IMR-90 (cell line): ENCODE results near the gene TALDO1. TPM values are rescaled to one million over a fixed set of nuclear protein-coding genes. Genes with fewer than 3 reads are reported as not detected.

Source experiments
- ATAC-seq: fragments of 200-7000 bp; cut with Tn5 transposase; 2 replicates; pipeline ENCODE4 v1.9.1; 2020; ENCODE audit warnings: low read depth, mild to moderate bottlenecking, moderate library complexity
- BruUV-seq: library from RNA; stranded (reverse); fragments of 400-500 nt; replicated peaks from 2 replicates; lab custom pipeline; 2021; lab: Mats Ljungman, UMichigan
- CTCF ChIA-PET: fragments of 300-600 bp; formaldehyde crosslinking; extraction: SDS; loops from one replicate; lab custom pipeline; 2021; ENCODE audit warnings: antibody characterized with exemption; lab: Yijun Ruan, JAX
- POLR2A ChIA-PET: fragments of 300-600 bp; sonication (Branson Sonifier 250); formaldehyde crosslinking; loops from one replicate; lab custom pipeline; 2022; ENCODE audit warnings: antibody characterized with exemption; ENCODE audit not compliant: unreplicated experiment; lab: Charles Lee
- DNase-seq: peaks from one replicate; pipeline ENCODE4 v3.0.0; 2013
- H2AFZ ChIP-seq: replicated peaks from 2 replicates; pipeline ENCODE3; 2013; ENCODE audit warnings: low read length, mild to moderate bottlenecking; ENCODE audit not compliant: poor library complexity
- H2AK5ac ChIP-seq: 2 replicates; pipeline ENCODE4 v1.6.1; 2013; ENCODE audit warnings: low read depth, low read length, inconsistent platforms
- H2AK9ac ChIP-seq: replicated peaks from 2 replicates; pipeline ENCODE3; 2013; ENCODE audit warnings: mild to moderate bottlenecking, low read depth, low read length, moderate library complexity; ENCODE audit not compliant: poor library complexity
- H2BK120ac ChIP-seq: 2 replicates; pipeline ENCODE4 v1.6.1; 2013; ENCODE audit warnings: low read depth, low read length, inconsistent platforms
- H2BK15ac ChIP-seq: 3 replicates; pipeline ENCODE4 v1.6.1; 2013; ENCODE audit warnings: low read depth, low read length, inconsistent platforms
- H2BK20ac ChIP-seq: 2 replicates; pipeline ENCODE4 v1.6.1; 2013; ENCODE audit warnings: low read depth, mild to moderate bottlenecking, inconsistent platforms, low read length, moderate library complexity
- H2BK5ac ChIP-seq: 2 replicates; pipeline ENCODE4 v1.6.1; 2013; ENCODE audit warnings: mild to moderate bottlenecking, low read depth, low read length, inconsistent platforms; ENCODE audit not compliant: poor library complexity, severe bottlenecking
- H3K14ac ChIP-seq: replicated peaks from 2 replicates; pipeline ENCODE4 v1.6.1; 2013; ENCODE audit warnings: low read depth, low read length, inconsistent platforms
- H3K18ac ChIP-seq: 2 replicates; pipeline ENCODE4 v1.6.1; 2013; ENCODE audit warnings: low read depth, low read length, control low read depth
- H3K23ac ChIP-seq: 2 replicates; pipeline ENCODE4 v1.6.1; 2013; ENCODE audit warnings: low read depth, low read length, inconsistent platforms
- H3K27ac ChIP-seq: 2 replicates; pipeline ENCODE4 v1.5.1; 2013; ENCODE audit warnings: mild to moderate bottlenecking, control low read depth, low read length; ENCODE audit not compliant: insufficient read depth
- H3K27me3 ChIP-seq: 2 replicates; pipeline ENCODE4 v1.6.1; 2013; ENCODE audit warnings: low read length; ENCODE audit not compliant: control insufficient read depth, insufficient read depth
- H3K36me3 ChIP-seq: 2 replicates; pipeline ENCODE4 v1.6.1; 2013; ENCODE audit warnings: low read length, mixed read lengths; ENCODE audit not compliant: control insufficient read depth, insufficient read depth
- H3K4ac ChIP-seq: 2 replicates; pipeline ENCODE4 v1.6.1; 2013; ENCODE audit warnings: low read depth, low read length, inconsistent platforms
- H3K4me1 ChIP-seq: 2 replicates; pipeline ENCODE4 v1.6.1; 2013; ENCODE audit warnings: low read length, mixed read lengths; ENCODE audit not compliant: control insufficient read depth, insufficient read depth
- H3K4me2 ChIP-seq: 2 replicates; pipeline ENCODE4 v1.6.1; 2013; ENCODE audit warnings: low read depth, mild to moderate bottlenecking, control low read depth, low read length, moderate library complexity
- H3K4me3 ChIP-seq: 2 replicates; pipeline ENCODE4 v1.5.1; 2013; ENCODE audit warnings: low read depth, mild to moderate bottlenecking, control low read depth, low read length, moderate library complexity; ENCODE audit not compliant: insufficient read depth
- H3K56ac ChIP-seq: 2 replicates; pipeline ENCODE4 v1.6.1; 2013; ENCODE audit warnings: low read length, inconsistent platforms; ENCODE audit not compliant: insufficient read depth; ENCODE audit errors: extremely low read depth
- H3K79me1 ChIP-seq, 2 experiments: 2 replicates each; pipeline ENCODE4 v1.6.1; 2013; ENCODE audit warnings: low read length in 2 of 2, inconsistent platforms in 1 of 2, low read depth in 1 of 2
- H3K9ac ChIP-seq: 2 replicates; pipeline ENCODE4 v1.6.1; 2013; ENCODE audit warnings: low read depth, low read length, control low read depth
- H3K9me1 ChIP-seq: 2 replicates; pipeline ENCODE4 v1.6.1; 2013; ENCODE audit warnings: low read length, inconsistent platforms; ENCODE audit not compliant: insufficient read depth
- H3K9me3 ChIP-seq: 2 replicates; pipeline ENCODE4 v1.6.1; 2013; ENCODE audit warnings: low read length; ENCODE audit not compliant: control insufficient read depth, insufficient read depth
- H4K20me1 ChIP-seq: 2 replicates; pipeline ENCODE4 v1.6.1; 2013; ENCODE audit warnings: low read length, inconsistent platforms; ENCODE audit not compliant: insufficient read depth
- H4K5ac ChIP-seq: 2 replicates; pipeline ENCODE4 v1.6.1; 2013; ENCODE audit warnings: mild to moderate bottlenecking, low read depth, low read length, control low read depth
- H4K8ac ChIP-seq, 2 experiments: 2 replicates each; pipeline ENCODE4 v1.6.1; 2013; ENCODE audit warnings: low read depth in 2 of 2, low read length in 2 of 2, control low read depth in 1 of 2, inconsistent platforms in 1 of 2
- H4K91ac ChIP-seq: 2 replicates; pipeline ENCODE4 v1.6.1; 2013; ENCODE audit warnings: low read depth, low read length, inconsistent platforms; ENCODE audit not compliant: insufficient read depth
- BHLHE40 ChIP-seq: fragments of 150-350 bp; IDR thresholded peaks from 2 replicates; pipeline ENCODE4 v1.6.1; 2016; ENCODE audit warnings: mild to moderate bottlenecking, low read depth, low read length
- CEBPB ChIP-seq: IDR thresholded peaks from 2 replicates; pipeline ENCODE4 v1.6.1; 2012; ENCODE audit warnings: low read depth, low read length, improper control_type of control experiment
- CHD1 ChIP-seq: IDR thresholded peaks from 2 replicates; pipeline ENCODE4 v1.6.1; 2012; ENCODE audit warnings: low read depth, low read length, improper control_type of control experiment
- FOS ChIP-seq: fragments of 150-350 bp; IDR thresholded peaks from 2 replicates; pipeline ENCODE4 v1.6.1; 2016; ENCODE audit warnings: low read depth, low read length
- MAFK ChIP-seq: IDR thresholded peaks from 2 replicates; pipeline ENCODE4 v1.6.1; 2012; ENCODE audit warnings: low read depth, low read length, improper control_type of control experiment
- NFE2L2 ChIP-seq: fragments of 150-350 bp; IDR thresholded peaks from 2 replicates; pipeline ENCODE4 v1.6.1; 2016; ENCODE audit warnings: low read depth, mild to moderate bottlenecking, low read length
- POLR2A ChIP-seq: IDR thresholded peaks from 2 replicates; pipeline ENCODE4 v1.6.1; 2012; ENCODE audit warnings: mild to moderate bottlenecking, low read depth, low read length
- RFX5 ChIP-seq: IDR thresholded peaks from 2 replicates; pipeline ENCODE4 v1.8.0; 2012; ENCODE audit warnings: low read depth, mild to moderate bottlenecking, low read length, moderate library complexity
- SMC3 ChIP-seq: fragments of 150-350 bp; IDR thresholded peaks from 2 replicates; pipeline ENCODE4 v1.6.1; 2016; ENCODE audit warnings: low read depth, mild to moderate bottlenecking, antibody characterized with exemption, low read length, moderate library complexity
- WGBS, 2 experiments: methylation state at CpG; one replicate each; pipeline versions ENCODE4 v1.1.5 to v1.1.7; 2013; ENCODE audit warnings: missing lambda C conversion rate in 2 of 2; ENCODE audit not compliant: insufficient read length in 1 of 2; ENCODE audit errors: extremely low coverage in 2 of 2; 5-methylcytosine and 5-hydroxymethylcytosine counted together
- dilution Hi-C: fragments of 300-500 bp; cut with HindIII; formaldehyde crosslinking; loops from one replicate; pipeline ENCODE4 v1.14.3; 2018; ENCODE audit warnings: low sequenced_read_pairs; ENCODE audit not compliant: unreplicated experiment
- in situ Hi-C: fragments of 300-500 bp; cut with MboI; formaldehyde crosslinking; loops from 3 replicates; pipeline ENCODE4 v1.14.3; 2019; ENCODE audit warnings: low sequenced_read_pairs, inconsistent platforms, mixed read lengths
- intact Hi-C: fragments of 100-400 bp; cut with micrococcal nuclease; formaldehyde crosslinking; loops from 2 replicates; pipeline ENCODE4 v1.10.0; 2022
- polyA plus RNA-seq, 3 experiments: library from polyadenylated mRNA; depleted of rRNA; stranded (reverse); fragments of >200 nt; gene quantifications; 2 replicates each; pipeline ENCODE4 v1.2.3, GENCODE V29; 2012; ENCODE audit warnings: low replicate concordance in 1 of 3
- total RNA-seq: library from RNA; depleted of rRNA; stranded (reverse); fragments of >200 nt; gene quantifications from 2 replicates; pipeline ENCODE4 v1.2.3, GENCODE V29; 2012

Gene TALDO1
- total and polyA plus RNA-seq, 2 of the 4 experiments (the other 2 are of a cell fraction) = 147 to 210 TPM

GRCh38 chr11:813072-813455 lies 65.8 kb downstream of the TALDO1 start:
- no peak for DNase-seq
- Histone ChIP-seq H3K9me1 (no peaks in the 10 kb centered on the region), H3K27ac (no peak overlapping the region), H3K4me2 (no peak overlapping the region), H2BK5ac (no peak overlapping the region), H3K9ac (no peak overlapping the region), H3K56ac (no peak overlapping the region), H4K20me1 (peaks cover 38% of the 10 kb centered on the region), H2BK120ac (no peak overlapping the region), H2BK15ac (no peak overlapping the region), H2BK20ac (no peak overlapping the region), H2AFZ (no peak overlapping the region), H3K4me1 (peaks cover 6% of the 10 kb centered on the region), H3K14ac (no peak overlapping the region), H4K8ac (no peak overlapping the region), H3K23ac (no peak overlapping the region), H3K36me3 (peaks cover 30% of the 10 kb centered on the region), H4K5ac (no peak overlapping the region), H3K9me3 (no peaks in the 10 kb centered on the region), H2AK5ac (no peak overlapping the region), H2AK9ac (no peak overlapping the region), H3K4ac (no peak overlapping the region), H3K18ac (no peak overlapping the region), H4K91ac (no peak overlapping the region), H3K27me3 (no peaks in the 10 kb centered on the region), H3K4me3 (no peak overlapping the region), H3K79me1 (peaks cover 27 to 47% of the 10 kb centered on the region in 2 experiments)
- dilution Hi-C loops (no loop called here), intact Hi-C loops (no loop called here), in situ Hi-C loops (no loop called here)
- CTCF ChIA-PET = no interaction called here
- POLR2A ChIA-PET = no interaction called here
- TF ChIP-seq NFE2L2 (no peak), MAFK (no peak), FOS (no peak), CHD1 (no peak), POLR2A (no peak), CEBPB (no peak), BHLHE40 (no peak), RFX5 (no peak), SMC3 (no peak)
- no TSS peak for BruUV-seq
- WGBS, 2 experiments = 86% methylated on average over 1 of the region's 6 CpGs; no CpG with 5 or more reads in 1 of the 2 experiments
- no peak for ATAC-seq
